ENCODE data around the gene EMC7. TPM values are rescaled to one million over a fixed set of nuclear protein-coding genes. Genes with fewer than 3 reads are reported as not detected.

Gene EMC7
- total RNA-seq, 1 experiment from 2014 or later = 38.7 TPM

DNA sequence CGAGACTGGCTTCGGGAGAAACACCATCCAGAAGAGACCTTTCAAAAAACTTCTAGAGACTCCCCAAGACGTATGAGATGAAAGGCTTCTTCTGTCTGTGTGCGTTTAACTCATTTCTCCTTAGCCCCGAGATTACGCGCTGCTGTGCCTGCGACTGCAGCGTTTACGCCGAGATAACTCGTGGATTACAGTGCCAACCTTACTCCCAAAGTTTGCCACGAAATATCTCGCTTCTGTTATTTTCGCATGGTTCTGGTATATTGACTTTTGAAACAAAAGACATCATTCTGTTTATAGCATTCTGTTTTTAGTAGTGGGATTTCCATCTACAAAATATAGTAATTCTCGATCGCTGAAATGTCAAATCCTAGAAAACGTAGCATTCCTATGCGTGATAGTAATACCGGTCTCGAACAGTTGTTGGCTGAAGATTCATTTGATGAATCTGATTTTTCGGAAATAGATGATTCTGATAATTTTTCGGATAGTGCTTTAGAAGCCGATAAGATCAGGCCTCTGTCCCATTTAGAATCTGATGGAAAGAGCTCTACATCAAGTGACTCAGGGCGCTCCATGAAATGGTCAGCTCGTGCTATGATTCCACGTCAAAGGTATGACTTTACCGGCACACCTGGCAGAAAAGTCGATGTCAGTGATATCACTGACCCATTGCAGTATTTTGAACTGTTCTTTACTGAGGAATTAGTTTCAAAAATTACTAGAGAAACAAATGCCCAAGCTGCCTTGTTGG lies 688 bp upstream of the EMC7 start:
- Histone ChIP-seq H3K4me3 (replicated peaks in 1 of 2; ENCODE audit: low read depth in 1 of 2, low read length in 2 of 2) (peak overlapping the region; percentile 93 to 97), H2AFZ (ENCODE audit: low read depth, low read length, poor library complexity, severe bottlenecking) (peak overlapping the region; percentile 39), H3K9me2 (ENCODE audit: insufficient read depth) (no peaks in the 10 kb centered on the region), H3K4me2 (ENCODE audit: low read length) (peak overlapping the region; percentile 74), H3K9ac (ENCODE audit: low read length) (peak overlapping the region; percentile 84), H3K27ac (ENCODE audit: low read depth, low read length) (peak overlapping the region; percentile 38), H3K27me3 (ENCODE audit: insufficient read depth, low read length) (no peaks in the 10 kb centered on the region), H3K9me3 (ENCODE audit: control insufficient read depth in 1 of 2, insufficient read depth in 1 of 2, low read depth in 1 of 2, low read length in 2 of 2) (peaks cover 0 to 7% of the 10 kb centered on the region in 2 experiments; a peak in 1 of 4 replicates), H3K4me1 (ENCODE audit: control insufficient read depth in 1 of 2, insufficient read depth in 2 of 2, low read length in 2 of 2) (peaks cover 3 to 16% of the 10 kb centered on the region in 2 experiments; a peak in 2 of 4 replicates), H3K36me3 (ENCODE audit: control insufficient read depth in 1 of 2, insufficient read depth in 2 of 2, low read length in 2 of 2) (no peaks in the 10 kb centered on the region), H3K79me2 (ENCODE audit: insufficient read depth, low read length) (peaks cover 41% of the 10 kb centered on the region), H4K20me1 (ENCODE audit: insufficient read depth) (no peaks in the 10 kb centered on the region)
- intact Hi-C loops (cut with micrococcal nuclease) = no loop called here
- ChIA-PET RAD21 (ENCODE audit: low non-redundant PET in 1 of 2, low total read pairs in 2 of 2, uncharacterized antibody in 2 of 2, unreplicated experiment in 2 of 2) (no interaction called here), POLR2A (interaction anchor here (0.7 to 1.0 kb wide), 2 partner anchors 62 to 107 kb away, joined by 3 to 4 read pairs; partner anchors contain the start of gene KATNBL1), CTCF (no interaction called here)
- BruUV-seq (replicated peaks) = TSS peak; percentile 81
- DNase-seq (ENCODE audit: low read depth, low spot score) (no peak), ATAC-seq (no peak)
- TF ChIP-seq POLR2A (IDR thresholded peaks at IDR 0.05; ENCODE audit: borderline replicate concordance, extremely low read depth, insufficient read depth, insufficient read length) (no peak), ZNF274 (IDR thresholded peaks at IDR 0.05; ENCODE audit: low read depth, low read length) (no peak), CEBPB (IDR thresholded peaks at IDR 0.05; ENCODE audit: low read depth) (no peak), SRF (IDR thresholded peaks at IDR 0.05; ENCODE audit: low read depth) (no peak), EZH2phosphoT487 (IDR thresholded peaks at IDR 0.05; ENCODE audit: borderline replicate concordance) (no peak), RAD21 (IDR thresholded peaks at IDR 0.05; ENCODE audit: low read depth) (no peak), EGR1 (IDR thresholded peaks at IDR 0.05; ENCODE audit: low read depth) (no peak), EZH2 (IDR thresholded peaks at IDR 0.05) (no peak)
- TF ChIP-seq, protein P1, sequence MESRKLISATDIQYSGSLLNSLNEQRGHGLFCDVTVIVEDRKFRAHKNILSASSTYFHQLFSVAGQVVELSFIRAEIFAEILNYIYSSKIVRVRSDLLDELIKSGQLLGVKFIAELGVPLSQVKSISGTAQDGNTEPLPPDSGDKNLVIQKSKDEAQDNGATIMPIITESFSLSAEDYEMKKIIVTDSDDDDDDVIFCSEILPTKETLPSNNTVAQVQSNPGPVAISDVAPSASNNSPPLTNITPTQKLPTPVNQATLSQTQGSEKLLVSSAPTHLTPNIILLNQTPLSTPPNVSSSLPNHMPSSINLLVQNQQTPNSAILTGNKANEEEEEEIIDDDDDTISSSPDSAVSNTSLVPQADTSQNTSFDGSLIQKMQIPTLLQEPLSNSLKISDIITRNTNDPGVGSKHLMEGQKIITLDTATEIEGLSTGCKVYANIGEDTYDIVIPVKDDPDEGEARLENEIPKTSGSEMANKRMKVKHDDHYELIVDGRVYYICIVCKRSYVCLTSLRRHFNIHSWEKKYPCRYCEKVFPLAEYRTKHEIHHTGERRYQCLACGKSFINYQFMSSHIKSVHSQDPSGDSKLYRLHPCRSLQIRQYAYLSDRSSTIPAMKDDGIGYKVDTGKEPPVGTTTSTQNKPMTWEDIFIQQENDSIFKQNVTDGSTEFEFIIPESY (IDR thresholded peaks at IDR 0.05; ENCODE audit: extremely low read depth, insufficient replicate concordance, low read length) = no peak
- TF ChIP-seq, protein P2, sequence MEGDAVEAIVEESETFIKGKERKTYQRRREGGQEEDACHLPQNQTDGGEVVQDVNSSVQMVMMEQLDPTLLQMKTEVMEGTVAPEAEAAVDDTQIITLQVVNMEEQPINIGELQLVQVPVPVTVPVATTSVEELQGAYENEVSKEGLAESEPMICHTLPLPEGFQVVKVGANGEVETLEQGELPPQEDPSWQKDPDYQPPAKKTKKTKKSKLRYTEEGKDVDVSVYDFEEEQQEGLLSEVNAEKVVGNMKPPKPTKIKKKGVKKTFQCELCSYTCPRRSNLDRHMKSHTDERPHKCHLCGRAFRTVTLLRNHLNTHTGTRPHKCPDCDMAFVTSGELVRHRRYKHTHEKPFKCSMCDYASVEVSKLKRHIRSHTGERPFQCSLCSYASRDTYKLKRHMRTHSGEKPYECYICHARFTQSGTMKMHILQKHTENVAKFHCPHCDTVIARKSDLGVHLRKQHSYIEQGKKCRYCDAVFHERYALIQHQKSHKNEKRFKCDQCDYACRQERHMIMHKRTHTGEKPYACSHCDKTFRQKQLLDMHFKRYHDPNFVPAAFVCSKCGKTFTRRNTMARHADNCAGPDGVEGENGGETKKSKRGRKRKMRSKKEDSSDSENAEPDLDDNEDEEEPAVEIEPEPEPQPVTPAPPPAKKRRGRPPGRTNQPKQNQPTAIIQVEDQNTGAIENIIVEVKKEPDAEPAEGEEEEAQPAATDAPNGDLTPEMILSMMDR (IDR thresholded peaks at IDR 0.05 in 2 of 3, conservative IDR thresholded peaks at IDR 0.05 in 1 of 3; ENCODE audit: borderline replicate concordance in 1 of 3, insufficient read depth in 1 of 3, low read depth in 2 of 3, low read length in 2 of 3) = no peak
- TF ChIP-seq, protein P3, sequence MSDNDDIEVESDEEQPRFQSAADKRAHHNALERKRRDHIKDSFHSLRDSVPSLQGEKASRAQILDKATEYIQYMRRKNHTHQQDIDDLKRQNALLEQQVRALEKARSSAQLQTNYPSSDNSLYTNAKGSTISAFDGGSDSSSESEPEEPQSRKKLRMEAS (IDR thresholded peaks at IDR 0.05) = no peak
- TF ChIP-seq, protein P4, sequence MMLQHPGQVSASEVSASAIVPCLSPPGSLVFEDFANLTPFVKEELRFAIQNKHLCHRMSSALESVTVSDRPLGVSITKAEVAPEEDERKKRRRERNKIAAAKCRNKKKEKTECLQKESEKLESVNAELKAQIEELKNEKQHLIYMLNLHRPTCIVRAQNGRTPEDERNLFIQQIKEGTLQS (IDR thresholded peaks at IDR 0.05) = no peak
